ENCODE results near the gene CDC6.

The CDC6 gene
- long read RNA-seq, donor 1, full-length matches to known transcripts: 6 of 6 reads
- long read RNA-seq, donor 1, partial matches to known transcripts: 0 of 6 reads
- long read RNA-seq, donor 1, other reads (novel, unspliced or antisense): 0 of 6 reads
- long read RNA-seq, donor 2, full-length matches to known transcripts: 5 of 5 reads
- long read RNA-seq, donor 2, partial matches to known transcripts: 0 of 5 reads
- long read RNA-seq, donor 2, other reads (novel, unspliced or antisense): 0 of 5 reads
- long read RNA-seq, donor 3, full-length matches to known transcripts: 3 of 3 reads
- long read RNA-seq, donor 3, partial matches to known transcripts: 0 of 3 reads
- long read RNA-seq, donor 3, other reads (novel, unspliced or antisense): 0 of 3 reads
- long read RNA-seq, donor 4, full-length matches to known transcripts: 6 of 6 reads
- long read RNA-seq, donor 4, partial matches to known transcripts: 0 of 6 reads
- long read RNA-seq, donor 4, other reads (novel, unspliced or antisense): 0 of 6 reads
- long read RNA-seq, donor 5, full-length matches to known transcripts: 7 of 7 reads
- long read RNA-seq, donor 5, partial matches to known transcripts: 0 of 7 reads
- long read RNA-seq, donor 5, other reads (novel, unspliced or antisense): 0 of 7 reads
- long read RNA-seq, donor 6, full-length matches to known transcripts: 3 of 3 reads
- long read RNA-seq, donor 6, partial matches to known transcripts: 0 of 3 reads
- long read RNA-seq, donor 6, other reads (novel, unspliced or antisense): 0 of 3 reads
- long read RNA-seq, donor 7: 0 reads
- long read RNA-seq, donor 8, full-length matches to known transcripts: 3 of 8 reads
- long read RNA-seq, donor 8, partial matches to known transcripts: 5 of 8 reads
- long read RNA-seq, donor 8, other reads (novel, unspliced or antisense): 0 of 8 reads

- peak; percentile 84 for DNase-seq
Measured at GRCh38 chr17:40287494-40288369, at the start of gene CDC6. Gene CDC6, plus strand, starts transcription at chr17:40287879. Its CDS starts 1,542 bp downstream, at chr17:40289421.

GRCh38 chr17:40241252-40241834 lies 46.3 kb upstream of the CDC6 start:
- no peak for DNase-seq

GRCh38 chr17:40242774-40243173 lies 44.9 kb upstream of the CDC6 start:
- no peak for DNase-seq

- DNase-seq: no peak
Measured at GRCh38 chr17:40243761-40244160, 43.9 kb upstream of the CDC6 start.

- DNase-seq: no peak
Measured at GRCh38 chr17:40244255-40244654, 43.4 kb upstream of the CDC6 start.

GRCh38 chr17:40247926-40248495 lies 39.7 kb upstream of the CDC6 start:
- DNase-seq: no peak

- no peak for DNase-seq
Measured at GRCh38 chr17:40248507-40248906, 39.2 kb upstream of the CDC6 start.

- DNase-seq: no peak
Measured at GRCh38 chr17:40251576-40251975, 36.1 kb upstream of the CDC6 start.

GRCh38 chr17:40253565-40253964 lies 34.1 kb upstream of the CDC6 start:
- no peak for DNase-seq

GRCh38 chr17:40259505-40259904 lies 28.2 kb upstream of the CDC6 start:
- no peak for DNase-seq

- no peak for DNase-seq
Measured at GRCh38 chr17:40260528-40260927, 27.2 kb upstream of the CDC6 start.

GRCh38 chr17:40264458-40265185 lies 23.1 kb upstream of the CDC6 start:
- DNase-seq: no peak

- no peak for DNase-seq
Measured at GRCh38 chr17:40265337-40265736, 22.3 kb upstream of the CDC6 start.

- DNase-seq: no peak
Measured at GRCh38 chr17:40266882-40267281, 20.8 kb upstream of the CDC6 start.

GRCh38 chr17:40268141-40268712 lies 19.5 kb upstream of the CDC6 start:
- no peak for DNase-seq

- DNase-seq: no peak
Measured at GRCh38 chr17:40278414-40278813, 9.3 kb upstream of the CDC6 start.

- no peak for DNase-seq
Measured at GRCh38 chr17:40279402-40279801, 8.3 kb upstream of the CDC6 start.

- no peak for DNase-seq
Measured at GRCh38 chr17:40281663-40282062, 6.0 kb upstream of the CDC6 start.

- no peak for DNase-seq
Measured at GRCh38 chr17:40283662-40284061, 4.0 kb upstream of the CDC6 start.

GRCh38 chr17:40284085-40284713 lies 3.5 kb upstream of the CDC6 start:
- DNase-seq: no peak

Measured in right kidney (tissue), 9 donors.